Suprapubic skin (tissue), 3 donors: ENCODE results near the gene GNAI1.

Experiments used
- CTCF ChIP-seq, 2 donors: fragments of 200-600 bp in 1 of 2; fragments of 450-650 bp in 1 of 2; sonication (generic) in 1 of 2; IDR thresholded peaks; one replicate each; pipeline ENCODE4 v1.5.1; 2016 to 2019; ENCODE audit warnings: antibody characterized with exemption in 2 of 2, mild to moderate bottlenecking in 1 of 2, moderate library complexity in 1 of 2
- POLR2A ChIP-seq, 2 donors: fragments of 450-650 bp; IDR thresholded peaks; one replicate each; pipeline ENCODE4 v1.6.1; 2017; ENCODE audit warnings: antibody characterized with exemption in 2 of 2, mild to moderate bottlenecking in 2 of 2, moderate library complexity in 2 of 2

DNA sequence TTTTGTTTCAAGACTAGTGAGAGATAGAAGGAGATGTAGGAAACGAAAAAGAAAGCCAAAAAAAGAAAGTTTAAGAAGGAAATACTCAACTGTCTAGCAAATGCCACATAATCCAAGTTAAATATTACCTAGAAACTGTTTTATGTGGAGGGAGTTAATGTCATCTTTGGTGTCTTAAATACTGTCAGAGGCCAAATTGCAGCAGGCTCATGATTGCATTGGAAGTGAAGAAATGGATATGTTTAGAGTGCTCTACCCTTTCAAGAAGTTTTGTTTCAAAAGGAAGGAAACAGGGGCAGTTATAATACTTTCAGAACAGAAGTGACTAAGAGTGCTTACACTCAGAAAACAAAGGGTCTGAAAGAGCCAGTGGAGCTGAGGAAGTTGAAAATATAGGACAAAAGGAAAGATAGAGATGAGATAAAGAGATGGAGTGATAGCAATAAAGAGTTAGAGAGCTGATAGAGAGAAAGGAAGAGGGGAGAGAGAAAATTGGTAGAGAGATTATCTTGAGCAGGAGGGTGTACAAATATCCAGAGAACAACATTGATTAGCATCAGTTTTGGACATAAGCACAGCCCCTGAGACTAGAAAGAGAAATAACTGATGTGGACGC is 28.0 kb upstream of the GNAI1 start:
- no peak for TF ChIP-seq CTCF (IDR thresholded peaks at IDR 0.05)
- TF ChIP-seq POLR2A (IDR thresholded peaks at IDR 0.05) = no peak
